ENCODE results near the gene SMIM24.
"Not testable (repeated sequence)": the region's sequence is repeated elsewhere in the genome, so short reads cannot be mapped to it uniquely, and the experiment has no call there.

The SMIM24 gene

DNA sequence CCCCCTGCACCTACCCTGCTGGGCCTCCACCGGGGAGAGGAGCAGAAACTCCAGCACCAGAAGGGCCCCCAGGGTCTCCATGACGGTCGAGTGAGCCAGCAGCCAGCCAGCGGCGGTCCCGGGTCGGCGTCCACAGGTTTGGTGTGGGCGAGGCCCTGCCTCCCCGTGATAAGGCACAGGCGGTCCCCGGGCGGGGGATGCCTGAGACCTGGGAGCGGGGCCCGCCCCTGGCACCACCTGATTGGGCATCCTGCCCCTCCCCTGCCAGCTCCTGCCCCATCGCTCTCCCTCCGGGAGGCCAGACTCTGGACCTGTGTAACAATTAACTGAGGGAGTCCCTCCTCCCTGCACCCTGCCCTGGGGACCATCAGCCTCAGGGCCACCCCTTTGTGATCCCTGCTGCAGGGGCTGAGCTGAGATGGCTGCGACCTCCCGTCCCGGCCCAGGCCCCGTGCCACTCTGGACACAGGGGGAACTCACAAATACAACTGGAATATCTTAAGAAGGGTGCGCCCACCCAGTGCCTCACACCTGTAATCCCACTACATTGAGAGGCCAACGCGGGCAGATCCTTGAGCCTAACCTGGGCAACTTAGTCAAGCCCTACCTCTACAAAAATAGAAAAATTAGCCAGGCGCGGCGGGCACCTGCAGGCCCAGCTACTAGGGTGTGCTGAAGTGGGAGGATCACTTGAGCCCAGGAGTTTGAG lies at the start of gene SMIM24:
Gene SMIM24, minus strand, starts transcription at position 143 of the 709 bp plus-strand sequence. Its CDS starts 62 bp downstream, at position 81.
- H3K4me1 ChIP-seq (ENCODE audit: control insufficient read depth, insufficient read depth, low read length), result peaks cover 19% of the 10 kb centered on the region
- no peaks in the 10 kb centered on the region for H3K9me3 ChIP-seq (ENCODE audit: control insufficient read depth, insufficient read depth, low read depth, low read length)
- H3K27me3 ChIP-seq (ENCODE audit: control insufficient read depth, insufficient read depth, low read length), result peaks cover 19% of the 10 kb centered on the region
- H3K9ac ChIP-seq (ENCODE audit: low read length), result peak within 1 kb of the TSS; percentile 10
- peak within 1 kb of the TSS; percentile 48 for H3K4me3 ChIP-seq (ENCODE audit: low read depth, low read length)
- no peak within 1 kb of the TSS for H3K27ac ChIP-seq (ENCODE audit: low read depth, low read length)
- no peaks in the 10 kb centered on the region for H3K36me3 ChIP-seq (ENCODE audit: control insufficient read depth, insufficient read depth, low read length)

DNA sequence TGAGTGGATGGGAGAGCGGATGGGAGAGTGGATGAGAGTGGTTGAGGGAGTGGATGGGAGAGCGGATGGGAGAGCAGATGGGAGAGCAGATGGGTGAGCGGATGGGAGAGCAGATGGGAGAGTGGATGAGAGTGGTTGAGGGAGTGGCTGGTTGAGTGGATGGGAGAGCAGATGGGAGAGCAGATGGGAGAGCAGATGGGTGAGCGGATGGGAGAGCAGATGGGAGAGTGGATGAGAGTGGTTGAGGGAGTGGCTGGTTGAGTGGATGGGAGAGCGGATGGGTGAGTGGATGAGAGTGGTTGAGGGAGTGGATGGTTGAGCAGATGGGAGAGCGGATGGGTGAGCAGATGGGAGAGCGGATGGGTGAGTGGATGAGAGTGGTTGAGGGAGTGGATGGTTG lies 49.0 kb upstream of the SMIM24 start:
- H3K9ac ChIP-seq (ENCODE audit: low read length); H3K27me3 ChIP-seq (ENCODE audit: control insufficient read depth, insufficient read depth, low read length); H3K9me3 ChIP-seq (ENCODE audit: control insufficient read depth, insufficient read depth, low read depth, low read length); H3K4me1 ChIP-seq (ENCODE audit: control insufficient read depth, insufficient read depth, low read length); H3K27ac ChIP-seq (ENCODE audit: low read depth, low read length); H3K4me3 ChIP-seq (ENCODE audit: low read depth, low read length): not testable (repeated sequence)
- peaks cover 75% of the 10 kb centered on the region for H3K36me3 ChIP-seq (ENCODE audit: control insufficient read depth, insufficient read depth, low read length)

DNA sequence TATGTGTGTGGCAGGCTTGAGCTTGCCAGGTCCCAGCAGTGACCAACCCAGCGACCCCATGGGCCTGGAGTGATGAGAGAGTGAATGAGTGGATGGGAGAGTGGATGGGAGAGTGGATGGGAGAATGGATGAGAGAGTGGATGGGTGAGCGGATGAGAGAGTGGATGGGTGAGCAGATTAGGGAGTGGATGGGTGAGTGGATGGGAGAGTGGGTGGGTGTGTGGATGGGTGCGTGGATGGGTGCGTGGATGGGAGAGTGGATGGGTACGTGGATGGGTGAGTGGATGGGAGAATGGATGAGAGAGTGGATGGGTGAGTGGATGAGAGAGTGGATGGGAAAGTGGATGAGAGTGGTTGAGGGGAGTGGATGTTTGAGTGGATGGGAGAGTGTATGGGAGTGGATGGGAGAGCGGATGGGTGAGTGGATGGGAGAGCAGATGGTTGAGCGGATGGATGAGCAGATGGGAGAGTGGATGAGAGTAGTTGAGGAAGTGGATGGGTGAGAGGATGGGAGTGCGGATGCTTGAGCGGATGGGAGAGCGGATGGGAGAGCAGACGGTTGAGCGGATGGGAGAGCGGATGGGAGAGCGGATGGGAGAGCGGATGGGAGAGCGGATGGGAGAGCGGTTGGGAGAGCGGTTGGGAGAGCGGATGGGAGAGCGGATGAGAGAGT lies 48.4 kb upstream of the SMIM24 start:
- Histone ChIP-seq H3K9ac (ENCODE audit: low read length) (no peak overlapping the region), H3K4me1 (ENCODE audit: control insufficient read depth, insufficient read depth, low read length) (no peaks in the 10 kb centered on the region), H3K27ac (ENCODE audit: low read depth, low read length) (no peak overlapping the region), H3K4me3 (ENCODE audit: low read depth, low read length) (no peak overlapping the region), H3K27me3 (ENCODE audit: control insufficient read depth, insufficient read depth, low read length) (no peaks in the 10 kb centered on the region), H3K36me3 (ENCODE audit: control insufficient read depth, insufficient read depth, low read length) (peaks cover 75% of the 10 kb centered on the region), H3K9me3 (ENCODE audit: control insufficient read depth, insufficient read depth, low read depth, low read length) (no peaks in the 10 kb centered on the region)

DNA sequence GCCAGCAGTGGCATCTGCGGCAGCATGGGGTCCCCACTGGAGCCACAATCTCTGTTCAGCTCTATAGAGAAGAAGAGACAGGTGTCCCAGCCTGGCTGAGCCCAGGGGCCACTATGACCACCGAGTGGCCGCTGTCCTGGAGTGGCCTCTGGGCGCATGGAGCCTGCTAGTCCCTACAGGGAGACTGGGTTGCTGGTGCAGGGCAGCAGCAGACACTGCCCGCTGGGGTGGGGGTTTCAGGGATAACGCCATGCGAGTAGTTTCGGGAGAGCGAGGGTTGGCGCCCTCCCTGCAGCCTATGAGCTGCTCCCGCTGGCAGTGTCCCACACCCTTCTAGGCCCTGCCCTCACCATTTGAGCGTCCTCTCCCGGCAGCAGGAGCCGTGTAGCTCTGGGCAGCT lies 47.8 kb upstream of the SMIM24 start:
- H3K9me3 ChIP-seq (ENCODE audit: control insufficient read depth, insufficient read depth, low read depth, low read length), result no peaks in the 10 kb centered on the region
- no peaks in the 10 kb centered on the region for H3K4me1 ChIP-seq (ENCODE audit: control insufficient read depth, insufficient read depth, low read length)
- peaks cover 75% of the 10 kb centered on the region for H3K36me3 ChIP-seq (ENCODE audit: control insufficient read depth, insufficient read depth, low read length)
- H3K4me3 ChIP-seq (ENCODE audit: low read depth, low read length), result no peak overlapping the region
- H3K27ac ChIP-seq (ENCODE audit: low read depth, low read length), result no peak overlapping the region
- no peaks in the 10 kb centered on the region for H3K27me3 ChIP-seq (ENCODE audit: control insufficient read depth, insufficient read depth, low read length)
- no peak overlapping the region for H3K9ac ChIP-seq (ENCODE audit: low read length)

DNA sequence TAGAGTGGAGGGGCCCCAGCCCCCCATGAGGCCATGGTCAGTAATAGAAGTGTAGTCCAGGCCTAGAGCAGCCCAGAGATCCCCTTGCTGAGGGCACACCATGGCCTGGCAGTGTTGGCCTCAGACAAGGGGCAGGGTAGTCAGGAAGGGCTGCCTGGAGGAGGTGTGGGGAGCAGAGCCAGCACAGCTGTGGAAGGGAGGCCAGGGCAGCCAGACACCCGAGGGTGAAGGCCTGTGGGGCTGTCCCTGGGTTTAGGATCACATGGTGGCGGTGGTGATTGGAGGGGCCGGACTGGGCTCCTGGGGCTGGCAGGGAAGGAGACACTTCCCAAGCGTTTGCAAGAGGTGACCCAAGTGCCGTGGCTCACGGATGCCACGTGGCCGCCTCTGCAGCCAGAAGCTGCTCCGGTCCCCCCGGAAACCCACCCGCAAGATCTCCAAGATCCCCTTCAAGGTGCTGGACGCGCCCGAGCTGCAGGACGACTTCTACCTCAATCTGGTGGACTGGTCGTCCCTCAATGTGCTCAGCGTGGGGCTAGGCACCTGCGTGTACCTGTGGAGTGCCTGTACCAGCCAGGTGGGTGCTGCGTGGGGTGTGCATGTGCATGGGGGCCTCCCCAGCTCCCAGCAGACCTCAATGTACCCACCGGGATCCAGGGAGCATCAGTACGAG lies 47.0 kb upstream of the SMIM24 start:
- H3K9ac ChIP-seq (ENCODE audit: low read length), result no peak overlapping the region
- no peaks in the 10 kb centered on the region for H3K4me1 ChIP-seq (ENCODE audit: control insufficient read depth, insufficient read depth, low read length)
- H3K36me3 ChIP-seq (ENCODE audit: control insufficient read depth, insufficient read depth, low read length), result peaks cover 68% of the 10 kb centered on the region
- H3K9me3 ChIP-seq (ENCODE audit: control insufficient read depth, insufficient read depth, low read depth, low read length), result no peaks in the 10 kb centered on the region
- H3K27me3 ChIP-seq (ENCODE audit: control insufficient read depth, insufficient read depth, low read length), result no peaks in the 10 kb centered on the region
- H3K27ac ChIP-seq (ENCODE audit: low read depth, low read length), result no peak overlapping the region
- no peak overlapping the region for H3K4me3 ChIP-seq (ENCODE audit: low read depth, low read length)

DNA sequence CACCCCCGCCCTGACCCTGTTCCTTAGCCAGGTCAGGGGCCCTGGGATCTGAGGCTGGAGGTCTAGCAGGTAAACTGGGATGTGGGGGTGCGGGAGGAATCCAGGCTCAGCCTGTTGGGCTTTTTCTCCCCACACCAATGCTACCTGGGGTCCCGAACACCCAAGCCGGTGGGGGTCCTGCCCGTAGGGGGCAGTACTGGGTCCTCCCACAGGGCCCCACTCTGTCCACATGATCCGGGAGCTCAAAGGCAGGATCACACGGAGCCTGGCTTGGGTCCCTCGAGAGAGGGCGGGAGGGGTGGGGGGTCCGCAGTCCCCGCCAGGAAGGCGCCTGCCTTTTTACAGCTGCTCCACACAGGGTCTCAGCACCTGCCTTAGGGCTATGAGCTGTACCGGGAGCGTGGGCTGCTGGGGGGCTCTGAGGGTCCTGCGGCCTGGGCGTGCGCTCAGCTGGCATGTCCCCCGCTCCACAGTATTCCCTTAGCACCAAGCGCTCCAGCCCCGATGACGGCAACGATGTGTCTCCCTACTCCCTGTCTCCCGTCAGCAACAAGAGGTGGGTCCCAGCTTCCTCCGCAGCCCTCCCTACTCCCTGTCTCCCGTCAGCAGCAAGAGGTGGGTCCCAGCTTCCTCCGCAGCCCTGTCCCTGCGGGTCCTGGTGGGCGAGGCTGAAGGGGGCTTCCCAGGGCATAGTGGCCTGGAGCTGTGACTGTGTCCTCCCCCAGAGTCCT lies 46.3 kb upstream of the SMIM24 start:
- H3K36me3 ChIP-seq (ENCODE audit: control insufficient read depth, insufficient read depth, low read length), result peaks cover 66% of the 10 kb centered on the region

DNA sequence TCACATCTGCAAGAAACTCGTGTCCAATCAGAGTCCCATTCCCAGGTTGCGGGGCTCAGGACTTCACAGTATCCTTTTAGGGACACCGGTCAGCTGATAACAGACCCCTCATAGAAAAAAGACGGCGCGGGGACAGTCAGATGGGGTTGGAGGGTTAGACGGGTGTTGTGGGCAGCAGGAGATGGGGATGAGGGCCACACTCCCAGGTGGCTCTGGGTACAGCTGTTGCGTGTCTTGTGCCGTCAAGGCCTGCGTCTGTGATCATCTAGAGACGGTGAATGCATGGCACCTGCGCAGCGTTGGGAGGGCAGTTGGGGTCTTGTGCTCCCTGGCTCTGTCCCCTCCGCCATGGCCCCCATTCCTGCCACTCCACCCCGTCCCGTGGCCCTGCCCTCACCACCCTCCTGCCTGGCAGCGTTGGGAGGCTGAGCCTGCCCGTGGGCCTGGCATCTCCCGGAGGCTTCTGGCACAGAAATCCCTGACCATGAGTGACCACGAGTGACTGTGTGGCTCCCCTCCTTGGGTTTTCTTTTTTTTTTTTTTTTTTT lies 44.7 kb upstream of the SMIM24 start:
- no peaks in the 10 kb centered on the region for H3K27me3 ChIP-seq (ENCODE audit: control insufficient read depth, insufficient read depth, low read length)
- H3K9ac ChIP-seq (ENCODE audit: low read length), result no peak overlapping the region
- H3K9me3 ChIP-seq (ENCODE audit: control insufficient read depth, insufficient read depth, low read depth, low read length), result no peaks in the 10 kb centered on the region
- H3K27ac ChIP-seq (ENCODE audit: low read depth, low read length), result no peak overlapping the region
- peaks cover 11% of the 10 kb centered on the region; the same call in 1 of the 2 replicates for H3K4me1 ChIP-seq (ENCODE audit: control insufficient read depth, insufficient read depth, low read length)
- no peak overlapping the region for H3K4me3 ChIP-seq (ENCODE audit: low read depth, low read length)
- H3K36me3 ChIP-seq (ENCODE audit: control insufficient read depth, insufficient read depth, low read length), result peaks cover 51% of the 10 kb centered on the region

More for the DNA sequence above, 46.3 kb upstream of the SMIM24 start:
- Histone ChIP-seq H3K9me3 (ENCODE audit: control insufficient read depth, insufficient read depth, low read depth, low read length) (no peaks in the 10 kb centered on the region), H3K4me1 (ENCODE audit: control insufficient read depth, insufficient read depth, low read length) (no peaks in the 10 kb centered on the region), H3K4me3 (ENCODE audit: low read depth, low read length) (no peak overlapping the region), H3K27me3 (ENCODE audit: control insufficient read depth, insufficient read depth, low read length) (no peaks in the 10 kb centered on the region), H3K27ac (ENCODE audit: low read depth, low read length) (no peak overlapping the region), H3K9ac (ENCODE audit: low read length) (no peak overlapping the region)

DNA sequence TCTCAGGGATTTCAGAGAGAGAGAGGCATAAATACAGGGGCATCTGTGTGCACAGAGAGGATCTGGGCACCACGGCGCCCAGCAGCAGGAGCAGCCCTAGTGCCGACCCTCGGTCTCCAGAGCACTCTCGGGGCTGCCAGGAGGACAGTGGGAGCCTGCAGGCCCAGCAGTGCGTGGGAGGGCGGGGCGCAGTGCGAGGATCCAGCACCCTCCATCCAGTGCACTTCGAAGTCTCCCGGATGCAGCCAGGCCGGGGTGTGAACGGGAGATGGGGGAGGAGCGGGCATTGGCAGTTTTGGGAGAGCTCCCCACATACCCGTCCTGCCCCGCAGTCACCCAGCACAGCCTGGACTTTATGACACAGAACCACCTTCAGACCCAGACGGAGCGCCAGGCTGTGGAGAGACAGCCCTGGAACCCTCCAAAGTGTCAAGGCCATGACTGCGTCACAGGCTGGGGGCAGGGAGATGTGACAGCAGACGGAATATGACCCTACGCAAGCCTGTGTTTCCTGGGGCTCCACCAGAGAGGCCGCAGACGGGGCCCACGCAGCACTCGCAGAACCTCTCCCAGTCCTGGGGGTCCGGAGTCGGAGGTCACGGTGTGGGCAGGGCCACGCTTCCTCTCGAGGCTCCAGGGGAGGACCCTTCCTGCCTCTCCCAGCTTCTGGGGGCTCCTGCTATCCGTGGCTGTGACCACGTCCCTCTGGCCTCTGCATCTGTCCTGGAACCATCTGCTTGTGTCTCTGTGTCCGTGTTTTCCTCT lies 43.9 kb upstream of the SMIM24 start:
- no peaks in the 10 kb centered on the region for H3K9me3 ChIP-seq (ENCODE audit: control insufficient read depth, insufficient read depth, low read depth, low read length)
- H3K4me3 ChIP-seq (ENCODE audit: low read depth, low read length), result no peak overlapping the region
- H3K9ac ChIP-seq (ENCODE audit: low read length), result no peak overlapping the region
- H3K36me3 ChIP-seq (ENCODE audit: control insufficient read depth, insufficient read depth, low read length), result peaks cover 55% of the 10 kb centered on the region
- peaks cover 18% of the 10 kb centered on the region for H3K4me1 ChIP-seq (ENCODE audit: control insufficient read depth, insufficient read depth, low read length)
- no peaks in the 10 kb centered on the region for H3K27me3 ChIP-seq (ENCODE audit: control insufficient read depth, insufficient read depth, low read length)
- H3K27ac ChIP-seq (ENCODE audit: low read depth, low read length), result no peak overlapping the region

DNA sequence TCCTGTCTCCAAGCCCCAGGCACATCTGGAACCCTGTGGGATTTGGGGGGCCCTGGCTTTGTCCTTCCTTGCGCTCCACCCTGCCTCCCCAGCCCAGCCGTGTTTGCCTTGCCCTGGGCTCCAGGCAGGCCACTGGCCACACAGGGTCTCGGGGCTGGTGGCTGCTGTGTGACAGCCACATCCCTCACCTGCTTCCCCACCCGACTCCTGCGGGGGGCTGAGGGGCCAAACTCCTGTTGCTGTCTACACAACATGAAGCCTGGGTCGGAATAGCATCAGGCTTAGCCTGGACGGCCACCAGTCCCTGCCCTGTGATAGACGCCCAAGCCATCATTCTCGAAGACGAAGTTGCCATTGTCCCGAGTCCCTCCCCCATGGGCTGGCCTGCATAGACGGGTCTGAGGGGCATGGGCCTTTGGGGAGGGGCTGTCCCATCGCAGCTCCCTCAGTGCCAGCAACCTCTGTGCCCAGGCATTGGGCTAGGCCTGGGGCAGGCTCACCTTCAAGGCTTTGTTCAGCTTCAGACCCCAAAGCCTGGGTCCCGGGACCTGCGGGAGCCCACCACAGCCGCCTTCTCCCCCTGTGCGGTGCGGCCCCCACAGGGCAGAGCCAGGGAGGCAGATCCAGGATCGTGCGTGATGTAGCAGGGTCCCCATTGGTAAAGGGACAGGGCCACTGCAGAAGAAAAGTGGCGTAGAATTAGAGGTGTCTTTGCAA lies 43.2 kb upstream of the SMIM24 start:
- Histone ChIP-seq H3K27ac (ENCODE audit: low read depth, low read length) (no peak overlapping the region), H3K9ac (ENCODE audit: low read length) (no peak overlapping the region), H3K4me3 (ENCODE audit: low read depth, low read length) (no peak overlapping the region), H3K4me1 (ENCODE audit: control insufficient read depth, insufficient read depth, low read length) (peaks cover 26% of the 10 kb centered on the region), H3K27me3 (ENCODE audit: control insufficient read depth, insufficient read depth, low read length) (no peaks in the 10 kb centered on the region), H3K9me3 (ENCODE audit: control insufficient read depth, insufficient read depth, low read depth, low read length) (no peaks in the 10 kb centered on the region), H3K36me3 (ENCODE audit: control insufficient read depth, insufficient read depth, low read length) (peaks cover 52% of the 10 kb centered on the region)
